WI38 (cell line): ENCODE measurements around the gene ELK3.

ENCODE experiments used
- H3K4me3 ChIP-seq: 2 replicates; pipeline ENCODE4 v1.5.1; 2011; ENCODE audit warnings: low read depth, mild to moderate bottlenecking, control low read depth, low read length
- TF ChIP-seq, protein P1 (sequence below): IDR thresholded peaks from 2 replicates; pipeline ENCODE4 v1.5.1; 2012; ENCODE audit warnings: low read depth, mild to moderate bottlenecking, control low read depth, low read length

Gene ELK3

DNA sequence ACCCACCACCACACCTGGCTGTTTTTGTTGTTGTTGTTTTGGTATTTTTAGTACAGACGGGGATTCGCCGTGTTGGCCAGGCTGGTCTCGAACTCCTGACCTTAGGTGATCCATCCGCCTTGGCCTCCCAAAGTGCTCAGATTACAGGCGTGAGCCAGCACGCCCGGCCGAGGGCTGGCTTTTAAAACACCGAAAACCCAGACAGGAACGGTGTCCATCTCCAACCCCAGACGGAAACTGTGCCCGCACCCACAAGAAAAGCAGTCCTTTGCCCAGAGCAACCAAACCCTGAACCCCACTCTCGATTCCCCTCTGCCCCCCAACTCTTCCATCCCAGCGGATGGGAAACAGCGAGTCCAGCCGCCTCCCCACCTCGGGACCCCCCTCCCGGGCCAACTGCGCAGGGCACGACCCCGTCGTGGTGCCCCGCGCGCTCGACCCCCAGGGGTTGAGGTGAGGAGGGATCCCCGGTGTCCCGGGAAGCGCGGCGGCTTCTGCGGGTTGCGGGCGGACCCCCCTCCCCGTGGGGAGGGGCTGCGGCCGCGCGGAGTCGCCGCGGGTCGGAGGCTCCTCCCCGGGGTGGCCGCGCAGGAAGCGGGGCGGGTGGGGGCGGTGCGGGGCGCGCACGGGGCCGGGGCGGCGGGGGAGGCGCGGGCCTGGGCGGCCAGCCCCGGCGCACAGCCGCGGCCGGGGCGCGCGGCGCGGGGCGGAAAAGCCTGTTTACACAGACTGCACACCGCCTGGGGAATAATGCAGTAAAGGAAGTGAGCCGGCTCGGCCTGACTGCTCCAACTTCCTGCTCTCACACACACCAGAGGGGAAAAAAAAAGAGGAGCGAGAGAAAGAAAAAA, at the start of gene ELK3:
ELK3 (plus strand) TSS at position 651 of the 851 bp plus-strand sequence.
- TF ChIP-seq, protein P1, sequence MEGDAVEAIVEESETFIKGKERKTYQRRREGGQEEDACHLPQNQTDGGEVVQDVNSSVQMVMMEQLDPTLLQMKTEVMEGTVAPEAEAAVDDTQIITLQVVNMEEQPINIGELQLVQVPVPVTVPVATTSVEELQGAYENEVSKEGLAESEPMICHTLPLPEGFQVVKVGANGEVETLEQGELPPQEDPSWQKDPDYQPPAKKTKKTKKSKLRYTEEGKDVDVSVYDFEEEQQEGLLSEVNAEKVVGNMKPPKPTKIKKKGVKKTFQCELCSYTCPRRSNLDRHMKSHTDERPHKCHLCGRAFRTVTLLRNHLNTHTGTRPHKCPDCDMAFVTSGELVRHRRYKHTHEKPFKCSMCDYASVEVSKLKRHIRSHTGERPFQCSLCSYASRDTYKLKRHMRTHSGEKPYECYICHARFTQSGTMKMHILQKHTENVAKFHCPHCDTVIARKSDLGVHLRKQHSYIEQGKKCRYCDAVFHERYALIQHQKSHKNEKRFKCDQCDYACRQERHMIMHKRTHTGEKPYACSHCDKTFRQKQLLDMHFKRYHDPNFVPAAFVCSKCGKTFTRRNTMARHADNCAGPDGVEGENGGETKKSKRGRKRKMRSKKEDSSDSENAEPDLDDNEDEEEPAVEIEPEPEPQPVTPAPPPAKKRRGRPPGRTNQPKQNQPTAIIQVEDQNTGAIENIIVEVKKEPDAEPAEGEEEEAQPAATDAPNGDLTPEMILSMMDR: no peak
- peak within 1 kb of the TSS; percentile 89 for H3K4me3 ChIP-seq

DNA sequence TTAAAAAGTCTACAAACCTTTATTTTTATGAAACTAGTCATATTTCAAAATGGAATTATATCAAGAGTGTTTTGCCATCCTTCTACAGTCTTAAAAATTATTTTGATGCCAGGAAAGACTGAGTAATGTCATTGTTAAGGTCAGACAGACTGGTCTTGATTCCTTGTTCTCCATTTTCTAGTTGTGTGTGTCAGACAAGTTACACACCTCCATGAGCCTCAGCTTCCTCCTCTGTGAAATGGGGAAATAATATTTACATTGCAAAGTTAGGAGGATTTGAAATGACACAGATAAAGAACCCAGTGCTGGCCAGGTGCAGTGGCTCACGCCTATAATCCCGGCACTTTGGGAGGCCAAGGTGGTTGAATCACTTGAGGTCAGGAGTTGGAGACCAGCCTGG, 47.4 kb upstream of the ELK3 start:
- TF ChIP-seq, protein P1: no peak

DNA sequence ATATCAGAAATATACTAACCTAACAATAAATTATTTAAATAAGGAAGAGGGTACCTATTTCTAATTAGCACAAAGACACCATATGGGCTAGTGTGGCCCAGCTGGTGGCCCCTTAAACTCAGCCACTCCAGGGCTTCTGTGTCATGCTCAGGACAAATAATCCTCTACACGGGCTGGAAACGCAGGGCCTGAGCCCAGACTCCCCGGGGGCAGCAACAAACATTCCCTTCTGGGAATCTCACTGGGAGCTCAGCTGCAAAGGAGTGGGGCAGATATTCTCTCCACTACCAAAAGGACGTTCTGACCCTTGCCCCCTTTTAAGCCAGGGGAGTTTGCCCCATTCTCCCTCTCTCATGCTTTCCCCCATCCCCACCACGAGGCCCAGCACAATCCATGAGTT, 43.7 kb upstream of the ELK3 start:
- H3K4me3 ChIP-seq: no peak overlapping the region

More for the DNA sequence above, 47.4 kb upstream of the ELK3 start:
- no peak overlapping the region for H3K4me3 ChIP-seq

DNA sequence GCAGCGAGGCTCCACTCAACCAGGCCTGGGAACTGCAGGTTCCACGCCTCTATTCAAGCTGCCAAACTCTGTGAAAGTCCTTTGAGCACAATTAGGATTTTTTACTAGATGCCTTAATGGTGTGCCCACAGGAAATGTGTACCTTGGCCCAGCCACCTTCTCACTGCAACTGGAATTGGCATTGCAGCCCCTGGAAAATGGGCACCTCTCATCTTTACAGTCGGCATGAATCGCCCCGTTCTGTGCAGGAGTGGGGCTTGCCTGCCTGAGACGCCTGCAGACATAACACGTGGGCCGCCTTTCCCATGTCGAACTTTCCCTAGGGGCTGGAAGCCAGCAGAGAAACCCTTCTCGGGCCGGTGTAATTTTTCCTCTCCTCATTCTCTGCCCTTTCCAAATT, 42.0 kb upstream of the ELK3 start:
- TF ChIP-seq, protein P1: no peak

More for the DNA sequence above, 43.7 kb upstream of the ELK3 start:
- TF ChIP-seq, protein P1: no peak

DNA sequence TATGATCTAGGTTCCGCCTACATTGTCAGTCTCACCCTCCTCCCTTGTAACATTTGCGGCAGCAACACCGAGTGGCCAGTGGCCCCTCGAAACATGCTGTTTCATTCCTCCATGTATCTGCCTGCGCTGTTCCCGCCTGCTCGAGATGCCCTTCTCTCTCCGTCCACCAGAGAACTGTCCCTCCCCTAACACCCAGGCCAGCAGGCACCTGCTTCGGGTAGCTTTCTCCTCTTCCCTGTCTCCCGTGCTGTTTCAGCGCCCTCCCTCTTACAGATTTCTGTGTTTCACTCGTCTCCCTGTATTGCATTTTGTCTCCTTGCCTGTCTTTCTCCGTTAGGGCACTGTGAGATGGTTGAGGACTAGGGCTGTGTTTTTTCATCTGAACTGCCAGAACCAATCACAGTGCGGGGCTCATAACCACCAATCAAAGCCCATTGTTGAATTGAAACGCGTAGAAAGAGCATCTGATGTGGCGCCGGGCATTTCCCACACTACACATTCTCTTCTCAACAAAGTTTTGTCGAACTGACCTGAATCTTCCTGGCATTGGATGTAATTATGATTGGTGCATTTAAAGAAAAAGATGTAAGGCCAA, 40.9 kb upstream of the ELK3 start:
- no peak overlapping the region for H3K4me3 ChIP-seq
- TF ChIP-seq, protein P1: no peak

More for the DNA sequence above, 42.0 kb upstream of the ELK3 start:
- no peak overlapping the region for H3K4me3 ChIP-seq

DNA sequence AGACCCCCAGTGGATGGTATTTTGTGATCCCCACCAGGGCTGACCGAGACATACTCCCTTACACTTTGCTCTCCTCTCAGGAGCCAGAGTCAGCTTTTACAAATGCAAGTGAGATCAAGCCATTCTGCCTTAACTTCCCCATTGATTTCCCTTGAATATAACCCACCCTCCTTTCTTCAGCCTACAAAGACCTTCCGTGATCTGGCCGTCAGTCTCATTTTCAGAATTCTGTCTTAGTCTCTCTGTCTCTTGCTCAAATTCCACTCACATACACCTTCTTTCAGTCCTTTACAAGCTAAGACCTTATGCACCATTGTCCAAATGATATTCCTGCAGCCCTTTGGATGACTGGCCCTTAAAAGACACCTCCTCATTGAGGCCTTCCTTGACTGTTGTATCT, 39.0 kb upstream of the ELK3 start:
- H3K4me3 ChIP-seq: no peak overlapping the region
- TF ChIP-seq, protein P1: no peak

DNA sequence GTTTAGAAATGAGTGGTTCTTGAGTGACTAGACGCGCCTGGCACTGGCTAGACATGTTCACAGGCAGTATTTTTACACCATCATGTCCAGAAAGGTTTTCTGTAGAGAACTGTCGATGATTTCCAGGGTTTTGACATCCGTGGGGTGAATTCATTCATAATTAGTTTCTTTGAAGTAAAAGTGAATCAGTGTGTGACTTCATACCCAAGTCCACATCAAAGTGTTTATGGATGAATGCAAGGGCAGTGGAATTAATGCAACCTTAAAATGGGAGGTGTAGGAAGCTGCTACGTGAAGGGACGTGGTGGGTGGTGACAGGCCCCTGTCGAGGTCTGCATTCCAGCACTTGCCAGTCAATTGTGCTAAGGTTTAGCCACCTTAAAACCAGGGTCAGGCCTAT, 38.4 kb upstream of the ELK3 start:
- TF ChIP-seq, protein P1: no peak
- no peak overlapping the region for H3K4me3 ChIP-seq
